ENCODE measurements around the gene ABCA12. TPM values are rescaled to one million over a fixed set of nuclear protein-coding genes. Genes with fewer than 3 reads are reported as not detected.

Gene ABCA12
- total and polyA plus RNA-seq, 2 of the 8 experiments (the other 6 are each of a cell fraction or from before 2014, with no cell fraction given): not detected

DNA sequence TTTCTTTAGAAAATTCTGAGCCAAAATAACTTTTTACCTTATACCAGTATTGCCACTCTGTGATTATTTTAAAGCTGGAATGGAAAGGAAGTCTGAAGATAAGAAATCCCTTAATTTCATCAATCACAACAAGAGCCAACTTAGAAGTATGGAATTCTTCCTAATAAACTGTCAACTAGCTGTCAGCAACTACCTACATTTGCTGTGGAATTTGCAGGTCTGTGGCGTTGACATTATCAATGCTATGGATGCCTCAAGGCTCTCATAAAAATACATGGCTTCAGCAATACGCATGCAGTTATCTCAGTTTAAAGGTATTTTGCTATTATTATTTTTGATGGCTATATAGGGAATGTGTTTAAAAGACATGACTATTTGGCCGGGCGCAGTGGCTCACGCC, 108.5 kb downstream of the ABCA12 start:
- Histone ChIP-seq H3K79me2 (ENCODE audit: control insufficient read depth in 1 of 2, insufficient read depth in 2 of 2, low read length in 2 of 2) (no peaks in the 10 kb centered on the region), H3K56ac (replicated peaks; ENCODE audit: insufficient read length, low read depth, low read length) (no peak overlapping the region), H4K8ac (ENCODE audit: extremely low read depth, insufficient read depth, low read length) (no peak overlapping the region), H4K91ac (replicated peaks; ENCODE audit: insufficient read length, low read length) (no peak overlapping the region), H3K4me1 (replicated peaks in 1 of 4; ENCODE audit: control insufficient read depth in 3 of 4, insufficient read depth in 4 of 4, low read length in 3 of 4) (no peaks in the 10 kb centered on the region), H3K36me3 (ENCODE audit: control insufficient read depth in 2 of 4, insufficient read depth in 4 of 4, low read length in 3 of 4) (no peaks in the 10 kb centered on the region), H3K27ac (ENCODE audit: low read depth, low read length) (no peak overlapping the region), H2BK5ac (ENCODE audit: low read depth, low read length) (no peak overlapping the region), H3K9me3 (ENCODE audit: insufficient read depth in 2 of 2, low read depth in 1 of 2, low read length in 1 of 2) (no peaks in the 10 kb centered on the region), H3K27me3 (replicated peaks in 1 of 4; ENCODE audit: control insufficient read depth in 3 of 4, extremely low read depth in 1 of 4, insufficient read depth in 3 of 4, low read length in 3 of 4) (no peaks in the 10 kb centered on the region), H3K18ac (ENCODE audit: extremely low read depth, low read length) (no peak overlapping the region), H3K4ac (replicated peaks; ENCODE audit: insufficient read length, low read depth, low read length) (no peak overlapping the region), H2BK20ac (ENCODE audit: low read length) (no peak overlapping the region), H4K5ac (ENCODE audit: insufficient read length, low read depth, low read length) (no peak overlapping the region), H2BK120ac (replicated peaks; ENCODE audit: low read depth, low read length) (no peak overlapping the region), H2AK5ac (ENCODE audit: low read depth, low read length) (no peak overlapping the region), H3K79me1 (ENCODE audit: low read depth, low read length) (no peaks in the 10 kb centered on the region), H2AFZ (ENCODE audit: low read length) (no peak overlapping the region), H3K23me2 (ENCODE audit: low read depth, low read length) (no peaks in the 10 kb centered on the region), H2BK12ac (ENCODE audit: low read depth, low read length) (no peak overlapping the region), H3K9ac (replicated peaks in 1 of 4; ENCODE audit: extremely low read depth in 1 of 4, low read depth in 3 of 4, low read length in 3 of 4) (no peak overlapping the region), H3K14ac (ENCODE audit: insufficient read length) (no peak overlapping the region), H3K4me3 (ENCODE audit: extremely low read depth in 1 of 4, insufficient read depth in 2 of 4, low read depth in 3 of 4, low read length in 4 of 4) (no peak overlapping the region), H2BK15ac (ENCODE audit: low read length) (no peak overlapping the region), H3K23ac (ENCODE audit: insufficient read length) (no peak overlapping the region), H4K20me1 (replicated peaks in 1 of 2; ENCODE audit: control insufficient read depth in 1 of 2, insufficient read depth in 2 of 2, low read length in 2 of 2) (no peaks in the 10 kb centered on the region), H3K4me2 (ENCODE audit: insufficient read depth in 1 of 2, low read depth in 2 of 2, low read length in 2 of 2) (no peak overlapping the region)
- ChIA-PET CTCF (ENCODE audit: partially characterized antibody) (interaction anchor here (0.6 kb wide), 1 partner anchor 286 kb away, joined by 3 read pairs; no protein-coding TSS in a partner anchor), POLR2A (ENCODE audit: partially characterized antibody) (no interaction called here)
- no peak for FAIRE-seq
- TF ChIP-seq SIN3A (conservative IDR thresholded peaks at IDR 0.05 in 1 of 2, IDR thresholded peaks at IDR 0.05 in 1 of 2; ENCODE audit: low read depth in 1 of 2, low read length in 2 of 2) (no peak), RBBP5 (IDR thresholded peaks at IDR 0.05; ENCODE audit: borderline replicate concordance, low read depth, low read length) (no peak), FOSL1 (IDR thresholded peaks at IDR 0.05; ENCODE audit: insufficient read depth, low read depth, low read length) (no peak), CTBP2 (IDR thresholded peaks at IDR 0.05; ENCODE audit: borderline replicate concordance, insufficient read depth, insufficient read length, low read length) (no peak), ASH2L (IDR thresholded peaks at IDR 0.05; ENCODE audit: low read length) (no peak), TAF7 (optimal IDR thresholded peaks at IDR 0.05; ENCODE audit: borderline replicate concordance, low read depth, low read length) (no peak)
- TF ChIP-seq, protein P1, sequence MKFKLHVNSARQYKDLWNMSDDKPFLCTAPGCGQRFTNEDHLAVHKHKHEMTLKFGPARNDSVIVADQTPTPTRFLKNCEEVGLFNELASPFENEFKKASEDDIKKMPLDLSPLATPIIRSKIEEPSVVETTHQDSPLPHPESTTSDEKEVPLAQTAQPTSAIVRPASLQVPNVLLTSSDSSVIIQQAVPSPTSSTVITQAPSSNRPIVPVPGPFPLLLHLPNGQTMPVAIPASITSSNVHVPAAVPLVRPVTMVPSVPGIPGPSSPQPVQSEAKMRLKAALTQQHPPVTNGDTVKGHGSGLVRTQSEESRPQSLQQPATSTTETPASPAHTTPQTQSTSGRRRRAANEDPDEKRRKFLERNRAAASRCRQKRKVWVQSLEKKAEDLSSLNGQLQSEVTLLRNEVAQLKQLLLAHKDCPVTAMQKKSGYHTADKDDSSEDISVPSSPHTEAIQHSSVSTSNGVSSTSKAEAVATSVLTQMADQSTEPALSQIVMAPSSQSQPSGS (IDR thresholded peaks at IDR 0.05; ENCODE audit: low read length): no peak
- no peak for DNase-seq (ENCODE audit: low read depth in 1 of 2, low spot score in 2 of 2)
- WGBS, 2 experiments (ENCODE audit: extremely low coverage in 1 of 2, insufficient coverage in 1 of 2, insufficient read length in 1 of 2, insufficient replicate concordance in 2 of 2, low coverage in 1 of 2, low lambda C conversion rate in 2 of 2, missing lambda C conversion rate in 1 of 2): 98% methylated on average over 5 of the region's 5 CpGs; no CpG with 5 or more reads in 1 of the 2 experiments
